SJSA1 (cell line): Measurements from ENCODE around the gene CILP2. TPM values are rescaled to one million over a fixed set of nuclear protein-coding genes. Genes with fewer than 3 reads are reported as not detected.

Experiments used
- DNase-seq, 2 experiments: peaks; one replicate each; pipeline ENCODE4 v3.0.0-alpha.2; 2015 to 2020; ENCODE audit warnings: low spot score in 2 of 2, low read depth in 1 of 2
- H3K27ac ChIP-seq: fragments of 250-450 bp; sonication (Bioruptor Pico); 2 replicates; pipeline ENCODE4 v1.5.1; 2020; ENCODE audit warnings: mild to moderate bottlenecking, moderate library complexity
- H3K27me3 ChIP-seq: fragments of 250-450 bp; sonication (Bioruptor Pico); replicated peaks from 2 replicates; pipeline ENCODE4 v1.5.1; 2020; ENCODE audit warnings: mild to moderate bottlenecking, moderate library complexity
- H3K36me3 ChIP-seq: fragments of 250-450 bp; sonication (Bioruptor Pico); 2 replicates; pipeline ENCODE4 v1.5.1; 2020; ENCODE audit warnings: mild to moderate bottlenecking
- H3K4me1 ChIP-seq: fragments of 250-450 bp; sonication (Bioruptor Pico); replicated peaks from 2 replicates; pipeline ENCODE4 v1.6.1; 2021; ENCODE audit warnings: mild to moderate bottlenecking
- H3K4me3 ChIP-seq: fragments of 250-450 bp; sonication (Bioruptor Pico); 2 replicates; pipeline ENCODE4 v1.5.1; 2020; ENCODE audit warnings: mild to moderate bottlenecking
- H3K9me3 ChIP-seq: fragments of 250-450 bp; sonication (Bioruptor Pico); replicated peaks from 2 replicates; pipeline ENCODE4 v1.5.1; 2020; ENCODE audit warnings: mild to moderate bottlenecking
- total RNA-seq: library from RNA; depleted of rRNA; stranded (reverse); fragments of >200 nt; shearing (Covaris generic); gene quantifications from 2 replicates; pipeline ENCODE4 v1.2.3, GENCODE V29; 2014

The CILP2 gene
- total RNA-seq, 1 experiment from 2014 or later = 0.03 TPM

- Histone ChIP-seq H3K4me3 (no peak overlapping the region), H3K4me1 (no peaks in the 10 kb centered on the region), H3K36me3 (peaks cover 98% of the 10 kb centered on the region), H3K27me3 (no peaks in the 10 kb centered on the region), H3K9me3 (no peaks in the 10 kb centered on the region), H3K27ac (no peak overlapping the region)
- DNase-seq = no peak
These were observed 37.0 kb upstream of the CILP2 start for GRCh38 chr19:19500975-19501644.

DNA sequence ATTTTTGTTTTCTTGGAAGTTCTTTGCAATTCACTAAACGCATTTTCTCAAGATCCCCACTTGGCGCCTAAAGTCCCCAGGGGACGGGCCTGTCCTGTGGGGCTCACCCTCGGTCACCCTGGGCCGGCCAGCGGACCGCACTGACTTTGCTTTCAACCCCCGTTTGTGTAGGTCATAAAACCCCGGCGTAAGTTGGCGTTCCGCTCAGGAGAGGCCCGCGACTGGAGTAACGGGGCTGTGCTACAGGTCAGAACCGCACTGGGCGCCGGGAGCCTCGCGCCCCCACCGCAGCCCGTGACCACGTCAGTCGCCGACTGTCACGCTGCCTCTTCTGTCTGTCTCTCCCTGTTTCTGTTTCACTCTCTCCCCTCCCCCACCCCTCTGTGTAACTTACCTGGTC lies 36.3 kb upstream of the CILP2 start:
- no peaks in the 10 kb centered on the region for H3K27me3 ChIP-seq
- H3K9me3 ChIP-seq = no peaks in the 10 kb centered on the region
- no peaks in the 10 kb centered on the region for H3K4me1 ChIP-seq
- H3K27ac ChIP-seq = no peak overlapping the region
- no peak overlapping the region for H3K4me3 ChIP-seq
- no peak for DNase-seq
- H3K36me3 ChIP-seq = peaks cover 94% of the 10 kb centered on the region

- H3K4me1 ChIP-seq = no peaks in the 10 kb centered on the region
- no peaks in the 10 kb centered on the region for H3K27me3 ChIP-seq
- H3K4me3 ChIP-seq = no peak overlapping the region
- no peak for DNase-seq
- H3K9me3 ChIP-seq = no peaks in the 10 kb centered on the region
- no peak overlapping the region for H3K27ac ChIP-seq
- H3K36me3 ChIP-seq = peaks cover 90% of the 10 kb centered on the region
These were observed 35.8 kb upstream of the CILP2 start for GRCh38 chr19:19502281-19502680.

- Histone ChIP-seq H3K27ac (no peak overlapping the region), H3K27me3 (no peaks in the 10 kb centered on the region), H3K4me3 (no peak overlapping the region), H3K4me1 (no peaks in the 10 kb centered on the region), H3K36me3 (peaks cover 88% of the 10 kb centered on the region), H3K9me3 (no peaks in the 10 kb centered on the region)
- DNase-seq = no peak
These were observed 35.1 kb upstream of the CILP2 start for GRCh38 chr19:19502808-19503602.

GRCh38 chr19:19504754-19505668 lies 33.1 kb upstream of the CILP2 start:
- H3K4me1 ChIP-seq = no peaks in the 10 kb centered on the region
- H3K4me3 ChIP-seq = no peak overlapping the region
- no peak overlapping the region for H3K27ac ChIP-seq
- DNase-seq = no peak
- no peaks in the 10 kb centered on the region for H3K27me3 ChIP-seq
- peaks cover 69% of the 10 kb centered on the region for H3K36me3 ChIP-seq
- no peaks in the 10 kb centered on the region for H3K9me3 ChIP-seq

GRCh38 chr19:19505669-19506326 lies 32.3 kb upstream of the CILP2 start:
- DNase-seq = no peak
- Histone ChIP-seq H3K4me3 (no peak overlapping the region), H3K36me3 (peaks cover 61% of the 10 kb centered on the region)

DNA sequence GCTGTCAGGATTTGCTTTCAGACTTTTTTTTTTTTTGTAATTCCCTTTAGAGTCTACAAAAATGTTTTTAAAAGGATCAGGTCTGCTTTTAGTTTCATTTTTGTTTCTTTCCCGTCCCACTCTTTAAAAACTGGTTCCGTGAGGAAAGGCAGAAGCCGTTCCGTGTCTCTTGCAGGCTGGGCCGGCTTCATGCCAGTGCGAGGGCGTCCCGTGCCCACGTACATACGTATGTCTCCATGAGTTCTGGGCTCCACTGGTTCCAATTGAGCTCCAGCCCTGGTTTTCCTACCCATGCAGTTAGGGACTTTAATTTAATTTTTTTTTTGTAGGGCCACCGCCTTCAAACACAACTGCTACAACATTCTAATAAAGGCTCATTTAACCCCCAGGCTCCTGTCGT lies 31.5 kb upstream of the CILP2 start:
- Histone ChIP-seq H3K27me3 (no peaks in the 10 kb centered on the region), H3K4me3 (no peak overlapping the region), H3K9me3 (no peaks in the 10 kb centered on the region), H3K4me1 (no peaks in the 10 kb centered on the region), H3K27ac (no peak overlapping the region), H3K36me3 (peaks cover 53% of the 10 kb centered on the region)
- DNase-seq = no peak

More at GRCh38 chr19:19505669-19506326, 32.3 kb upstream of the CILP2 start:
- Histone ChIP-seq H3K4me1 (no peaks in the 10 kb centered on the region), H3K27ac (no peak overlapping the region), H3K9me3 (no peaks in the 10 kb centered on the region), H3K27me3 (no peaks in the 10 kb centered on the region)

- H3K27me3 ChIP-seq = no peaks in the 10 kb centered on the region
- no peak overlapping the region for H3K27ac ChIP-seq
- no peaks in the 10 kb centered on the region for H3K9me3 ChIP-seq
- DNase-seq = no peak
- H3K4me1 ChIP-seq = no peaks in the 10 kb centered on the region
- H3K36me3 ChIP-seq = peaks cover 45% of the 10 kb centered on the region
- no peak overlapping the region for H3K4me3 ChIP-seq
These were observed 30.7 kb upstream of the CILP2 start for GRCh38 chr19:19507354-19507753.

DNA sequence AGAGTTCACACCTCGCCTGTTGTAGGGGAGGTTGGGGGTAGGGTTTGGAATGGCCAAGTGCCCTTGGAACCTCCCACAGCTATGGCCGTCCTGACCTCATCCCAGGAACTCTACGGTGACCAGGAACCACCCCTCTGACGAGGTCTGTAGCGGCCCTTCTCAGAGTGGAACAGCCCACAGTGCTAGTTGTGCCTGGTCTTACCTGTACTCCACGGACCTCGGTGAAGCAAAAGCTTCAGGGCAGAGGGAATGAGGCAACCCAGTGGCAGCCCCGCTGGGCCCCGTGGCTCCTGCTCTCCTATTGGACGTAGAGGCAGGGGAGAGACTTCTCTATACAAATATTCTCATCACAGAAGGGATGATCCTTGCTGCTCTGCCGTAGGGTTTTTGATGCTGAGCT lies 29.8 kb upstream of the CILP2 start:
- peaks cover 37% of the 10 kb centered on the region for H3K36me3 ChIP-seq
- H3K27me3 ChIP-seq = no peaks in the 10 kb centered on the region
- DNase-seq = no peak
- no peaks in the 10 kb centered on the region for H3K9me3 ChIP-seq
- H3K4me3 ChIP-seq = no peak overlapping the region
- H3K27ac ChIP-seq = no peak overlapping the region
- no peaks in the 10 kb centered on the region for H3K4me1 ChIP-seq

GRCh38 chr19:19510432-19510831 lies 27.6 kb upstream of the CILP2 start:
- Histone ChIP-seq H3K4me3 (no peak overlapping the region), H3K9me3 (peaks cover 6% of the 10 kb centered on the region), H3K27ac (no peak overlapping the region), H3K4me1 (peaks cover 4% of the 10 kb centered on the region), H3K36me3 (peaks cover 16% of the 10 kb centered on the region), H3K27me3 (no peaks in the 10 kb centered on the region)
- no peak for DNase-seq

- H3K4me3 ChIP-seq = no peak overlapping the region
- no peak for DNase-seq
- H3K27ac ChIP-seq = no peak overlapping the region
These were observed 24.4 kb upstream of the CILP2 start for GRCh38 chr19:19513682-19514081.

GRCh38 chr19:19514215-19514657 lies 23.8 kb upstream of the CILP2 start:
- H3K4me3 ChIP-seq = no peak overlapping the region
- no peak for DNase-seq

More at GRCh38 chr19:19513682-19514081, 24.4 kb upstream of the CILP2 start:
- Histone ChIP-seq H3K27me3 (no peaks in the 10 kb centered on the region), H3K4me1 (peaks cover 7% of the 10 kb centered on the region), H3K9me3 (peaks cover 6% of the 10 kb centered on the region), H3K36me3 (no peaks in the 10 kb centered on the region)

More at GRCh38 chr19:19514215-19514657, 23.8 kb upstream of the CILP2 start:
- Histone ChIP-seq H3K9me3 (peaks cover 6% of the 10 kb centered on the region), H3K27ac (no peak overlapping the region), H3K27me3 (no peaks in the 10 kb centered on the region), H3K36me3 (peaks cover 3% of the 10 kb centered on the region), H3K4me1 (peaks cover 7% of the 10 kb centered on the region)
